ENCODE measurements around the gene ASTN1. TPM values are rescaled to one million over a fixed set of nuclear protein-coding genes. Genes with fewer than 3 reads are reported as not detected.

The ASTN1 gene
- total RNA-seq, 1 experiment from 2014 or later, result 0.05 TPM

DNA sequence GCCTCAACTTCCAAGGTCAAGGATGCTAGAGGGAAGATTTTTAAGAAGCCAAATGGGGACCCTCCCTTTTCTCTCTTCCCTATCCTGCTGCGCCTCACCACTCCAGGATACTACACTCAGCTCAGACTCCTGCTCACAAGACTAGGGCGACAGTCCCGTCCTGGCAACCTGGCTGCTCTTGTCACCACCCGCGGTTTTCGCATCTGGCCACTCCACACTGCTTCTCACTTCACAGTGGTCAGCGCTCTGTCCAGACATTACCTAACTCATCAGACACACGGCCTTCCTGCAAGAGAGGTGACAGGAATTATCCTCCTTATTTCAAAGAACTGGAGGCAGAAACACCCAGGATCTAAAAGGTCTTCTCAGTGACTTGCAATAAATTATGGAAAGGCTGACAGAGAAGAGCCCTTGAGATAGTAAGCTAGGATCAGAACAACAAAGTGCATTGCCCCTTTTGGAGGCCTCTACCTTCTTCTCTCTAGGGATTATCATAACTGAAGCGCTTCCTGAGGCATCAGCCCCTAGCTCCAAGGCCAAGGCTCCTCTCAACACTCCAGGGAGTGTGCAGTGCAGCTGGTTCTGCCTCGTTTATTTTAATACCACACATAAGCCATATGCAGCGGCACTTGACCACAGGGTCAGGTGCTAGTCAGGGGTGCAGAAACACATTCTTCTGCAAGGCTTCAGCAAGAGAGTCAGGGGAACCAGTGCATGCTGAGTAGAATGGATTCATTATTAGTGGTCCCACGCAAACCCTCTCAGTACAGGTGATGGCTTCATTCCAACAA is 41.9 kb downstream of the ASTN1 start:
- H3K36me3 ChIP-seq (ENCODE audit: control insufficient read depth, insufficient read depth, low read length), result no peaks in the 10 kb centered on the region
- POLR2A ChIA-PET, result no interaction called here
- intact Hi-C loops (cut with micrococcal nuclease; ENCODE audit: unreplicated experiment) (no loop called here), in situ Hi-C loops (cut with HindIII; ENCODE audit: low pct_unique_long_range_greater_than_20kb, low sequenced_read_pairs) (no loop called here)
- ATAC-seq (no peak), DNase-seq (ENCODE audit: low read depth, low spot score) (no peak)
- CTCF ChIA-PET, result no interaction called here
- H3K4me3 ChIP-seq (ENCODE audit: low read depth in 2 of 2, low read length in 2 of 2), result no peak overlapping the region
- TF ChIP-seq REST (IDR thresholded peaks at IDR 0.05; ENCODE audit: insufficient read depth in 1 of 2, low read depth in 2 of 2, low read length in 1 of 2) (no peak), SIN3A (IDR thresholded peaks at IDR 0.05; ENCODE audit: borderline replicate concordance, insufficient read depth, low read depth, low read length) (no peak), CTCF (IDR thresholded peaks at IDR 0.05) (no peak), POLR2AphosphoS5 (IDR thresholded peaks at IDR 0.05; ENCODE audit: low read depth, low read length) (no peak), TCF7L2 (IDR thresholded peaks at IDR 0.05; ENCODE audit: low read depth, low read length) (no peak)
- no peaks in the 10 kb centered on the region for H3K9me3 ChIP-seq (ENCODE audit: control insufficient read depth, insufficient read depth, low read depth, low read length)
- no peak overlapping the region for H3K27ac ChIP-seq (ENCODE audit: low read length)
- H3K4me1 ChIP-seq (ENCODE audit: control insufficient read depth, insufficient read depth, low read length), result no peaks in the 10 kb centered on the region
- peaks cover 2% of the 10 kb centered on the region for H3K27me3 ChIP-seq (ENCODE audit: control insufficient read depth, insufficient read depth, low read length)
- BruUV-seq (replicated peaks), result no TSS peak

DNA sequence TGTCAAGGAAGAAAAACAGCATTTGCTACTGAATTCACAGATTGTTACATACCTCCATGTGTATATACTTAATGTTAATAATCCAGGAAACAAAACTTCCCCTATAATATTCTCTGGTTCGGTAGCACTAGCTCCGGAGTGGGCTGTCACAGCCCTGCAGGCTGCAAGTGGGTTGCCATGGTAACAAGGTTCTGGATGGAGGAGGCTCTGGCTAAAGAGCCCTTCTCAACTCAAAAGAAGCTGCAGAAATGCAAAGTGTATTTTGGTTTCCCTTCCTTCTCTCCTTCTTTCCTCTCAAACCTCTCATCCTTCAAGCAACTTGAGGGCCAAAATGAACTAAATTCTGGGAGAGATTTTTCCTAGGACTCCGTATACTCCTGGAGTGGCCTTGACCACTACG is 45.2 kb downstream of the ASTN1 start:
- TF ChIP-seq CTCF (IDR thresholded peaks at IDR 0.05) (no peak), REST (IDR thresholded peaks at IDR 0.05; ENCODE audit: insufficient read depth in 1 of 2, low read depth in 2 of 2, low read length in 1 of 2) (no peak), TCF7L2 (IDR thresholded peaks at IDR 0.05; ENCODE audit: low read depth, low read length) (no peak), SIN3A (IDR thresholded peaks at IDR 0.05; ENCODE audit: borderline replicate concordance, insufficient read depth, low read depth, low read length) (no peak), POLR2AphosphoS5 (IDR thresholded peaks at IDR 0.05; ENCODE audit: low read depth, low read length) (no peak)

More for the DNA sequence above, 45.2 kb downstream of the ASTN1 start:
- ATAC-seq, result no peak
- in situ Hi-C loops (cut with HindIII; ENCODE audit: low pct_unique_long_range_greater_than_20kb, low sequenced_read_pairs), result no loop called here
- Histone ChIP-seq H3K36me3 (ENCODE audit: control insufficient read depth, insufficient read depth, low read length) (no peaks in the 10 kb centered on the region), H3K27ac (ENCODE audit: low read length) (no peak overlapping the region), H3K4me3 (ENCODE audit: low read depth in 2 of 2, low read length in 2 of 2) (no peak overlapping the region), H3K27me3 (ENCODE audit: control insufficient read depth, insufficient read depth, low read length) (peaks cover 2% of the 10 kb centered on the region), H3K9me3 (ENCODE audit: control insufficient read depth, insufficient read depth, low read depth, low read length) (no peaks in the 10 kb centered on the region), H3K4me1 (ENCODE audit: control insufficient read depth, insufficient read depth, low read length) (no peaks in the 10 kb centered on the region)
- intact Hi-C loops (cut with micrococcal nuclease; ENCODE audit: unreplicated experiment), result no loop called here
- ChIA-PET POLR2A (no interaction called here), CTCF (no interaction called here)
- BruUV-seq (replicated peaks), result no TSS peak
- DNase-seq (ENCODE audit: low read depth, low spot score), result no peak

Measured in Panc1 (cell line).